ENCODE data around the gene ACE. TPM values are rescaled to one million over a fixed set of nuclear protein-coding genes. Genes with fewer than 3 reads are reported as not detected.
A peak's percentile ranks its signal among the peaks of the same experiment; 100 is the strongest.
"Not testable (repeated sequence)": the region's sequence is repeated elsewhere in the genome, so short reads cannot be mapped to it uniquely, and the experiment has no call there.

Gene ACE
- total RNA-seq, 1 experiment from 2014 or later = 5.4 TPM

GRCh38 chr17:63452962-63453551, 23.8 kb upstream of the ACE start:
- no peak for TF ChIP-seq CTCF (conservative IDR thresholded peaks at IDR 0.05)
- Histone ChIP-seq H2BK5ac (ENCODE audit: insufficient read length, low read length) (no peak overlapping the region), H3K27me3 (ENCODE audit: insufficient read depth, low read length) (no peaks in the 10 kb centered on the region), H3K4me1 (ENCODE audit: insufficient read depth, low read length) (no peaks in the 10 kb centered on the region), H2BK20ac (ENCODE audit: low read depth, low read length, poor library complexity, severe bottlenecking) (no peak overlapping the region), H3K18ac (ENCODE audit: insufficient read length, low read depth, low read length) (no peak overlapping the region), H3K79me1 (ENCODE audit: insufficient read depth, low read depth, low read length, poor library complexity, severe bottlenecking) (no peaks in the 10 kb centered on the region), H4K8ac (replicated peaks; ENCODE audit: insufficient read length, low read depth, low read length) (no peak overlapping the region), H2BK12ac (ENCODE audit: insufficient read length, low read depth, low read length) (no peak overlapping the region), H3K4ac (ENCODE audit: low read depth, low read length) (no peak overlapping the region), H3K9me3 (ENCODE audit: control insufficient read depth, low read depth, low read length) (no peaks in the 10 kb centered on the region), H4K5ac (ENCODE audit: insufficient read length, low read depth, low read length) (no peak overlapping the region), H3K79me2 (ENCODE audit: insufficient read depth, low read length) (no peaks in the 10 kb centered on the region), H3K9ac (ENCODE audit: extremely low read depth, insufficient read length, low read length) (no peak overlapping the region), H4K20me1 (ENCODE audit: control insufficient read depth, insufficient read depth, insufficient read length) (no peaks in the 10 kb centered on the region), H4K91ac (ENCODE audit: insufficient read length, low read depth, low read length) (no peak overlapping the region), H2AK5ac (ENCODE audit: insufficient read length, low read length) (no peak overlapping the region), H2BK15ac (ENCODE audit: low read depth, low read length) (no peak overlapping the region), H2BK120ac (ENCODE audit: low read depth, low read length, poor library complexity, severe bottlenecking) (no peak overlapping the region), H2AFZ (ENCODE audit: low read length) (no peak overlapping the region), H3K56ac (ENCODE audit: insufficient read length, low read depth, low read length) (no peak overlapping the region), H3K14ac (ENCODE audit: insufficient read depth, low read length) (no peak overlapping the region), H3T11ph (ENCODE audit: low read length) (no peak overlapping the region), H3K23ac (ENCODE audit: insufficient read length, low read depth, low read length) (no peak overlapping the region), H3K4me2 (ENCODE audit: insufficient read depth, insufficient read length, low read length) (no peak overlapping the region), H3K27ac (ENCODE audit: insufficient read length, low read depth, low read length) (no peak overlapping the region), H3K23me2 (ENCODE audit: insufficient read length, low read depth, low read length, poor library complexity, severe bottlenecking) (no peaks in the 10 kb centered on the region)
- Mint-ChIP-seq H3K27me3 (ENCODE audit: low read depth) (peaks cover 26% of the 10 kb centered on the region), H3K4me1 (peaks cover 13 to 19% of the 10 kb centered on the region in 2 experiments), H3K9me3 (peaks cover 11 to 16% of the 10 kb centered on the region in 2 experiments), H3K4me3 (no peak overlapping the region), H3K27ac (no peak overlapping the region), H3K36me3 (ENCODE audit: insufficient read depth in 1 of 3, low read depth in 3 of 3) (peaks cover 0 to 11% (median 5%) of the 10 kb centered on the region in 3 experiments; a peak in 3 of 7 replicates)
- DNase-seq = no peak
- WGBS (ENCODE audit: extremely low coverage, insufficient read length, low lambda C conversion rate) = no CpG with 5 or more reads among the region's 7 CpGs

GRCh38 chr17:63454357-63454756, 22.5 kb upstream of the ACE start:
- H4K5ac ChIP-seq (ENCODE audit: insufficient read length, low read depth, low read length); H3K27me3 ChIP-seq (ENCODE audit: insufficient read depth, low read length); H3K4me2 ChIP-seq (ENCODE audit: insufficient read depth, insufficient read length, low read length); H3K79me2 ChIP-seq (ENCODE audit: insufficient read depth, low read length); H4K91ac ChIP-seq (ENCODE audit: insufficient read length, low read depth, low read length); H3K4ac ChIP-seq (ENCODE audit: low read depth, low read length); H3K23ac ChIP-seq (ENCODE audit: insufficient read length, low read depth, low read length); H3K14ac ChIP-seq (ENCODE audit: insufficient read depth, low read length); H2BK20ac ChIP-seq (ENCODE audit: low read depth, low read length, poor library complexity, severe bottlenecking); H3K56ac ChIP-seq (ENCODE audit: insufficient read length, low read depth, low read length); H2BK5ac ChIP-seq (ENCODE audit: insufficient read length, low read length); H3K36me3 Mint-ChIP-seq (ENCODE audit: insufficient read depth in 1 of 3, low read depth in 3 of 3); H3K9me3 ChIP-seq (ENCODE audit: control insufficient read depth, low read depth, low read length); H2AFZ ChIP-seq (ENCODE audit: low read length); H3K4me3 Mint-ChIP-seq; H2BK12ac ChIP-seq (ENCODE audit: insufficient read length, low read depth, low read length); H3K4me1 ChIP-seq (ENCODE audit: insufficient read depth, low read length); H3K79me1 ChIP-seq (ENCODE audit: insufficient read depth, low read depth, low read length, poor library complexity, severe bottlenecking); H3K23me2 ChIP-seq (ENCODE audit: insufficient read length, low read depth, low read length, poor library complexity, severe bottlenecking); DNase-seq; H3T11ph ChIP-seq (ENCODE audit: low read length); H4K20me1 ChIP-seq (ENCODE audit: control insufficient read depth, insufficient read depth, insufficient read length); H2BK15ac ChIP-seq (ENCODE audit: low read depth, low read length); H3K9ac ChIP-seq (ENCODE audit: extremely low read depth, insufficient read length, low read length); H2BK120ac ChIP-seq (ENCODE audit: low read depth, low read length, poor library complexity, severe bottlenecking); H4K8ac ChIP-seq (replicated peaks; ENCODE audit: insufficient read length, low read depth, low read length); H3K18ac ChIP-seq (ENCODE audit: insufficient read length, low read depth, low read length); H3K27ac ChIP-seq (ENCODE audit: insufficient read length, low read depth, low read length); H2AK5ac ChIP-seq (ENCODE audit: insufficient read length, low read length): not testable (repeated sequence)
- H3K27me3 Mint-ChIP-seq (ENCODE audit: low read depth) = peaks cover 21% of the 10 kb centered on the region
- peaks cover 11 to 12% of the 10 kb centered on the region in 2 experiments for H3K9me3 Mint-ChIP-seq
- peaks cover 10 to 13% of the 10 kb centered on the region in 2 experiments for H3K4me1 Mint-ChIP-seq
- H3K27ac Mint-ChIP-seq = peak overlapping the region in 1 of 3 experiments; percentile 74; a peak in 1 of 7 replicates
- no CpG with 5 or more reads among the region's 6 CpGs for WGBS (ENCODE audit: extremely low coverage, insufficient read length, low lambda C conversion rate)

Measured in H9 (cell line).